HG03159 (cell line): Measurements from ENCODE around the gene ARHGAP26.
"Not testable (repeated sequence)": the region's sequence is repeated elsewhere in the genome, so short reads cannot be mapped to it uniquely, and the experiment has no call there.

Experiments
- ATAC-seq: cut with Tn5 transposase; IDR thresholded peaks from one replicate; pipeline ENCODE4 v1.9.1; 2021; ENCODE audit warnings: mild to moderate bottlenecking, moderate library complexity; ENCODE audit not compliant: unreplicated experiment

The ARHGAP26 gene

GRCh38 chr5:142925795-142926194, 155.6 kb downstream of the ARHGAP26 start:
- no peak for ATAC-seq

- no peak for ATAC-seq
These were observed 156.4 kb downstream of the ARHGAP26 start for GRCh38 chr5:142926549-142926948.

- ATAC-seq, result not testable (repeated sequence)
These were observed 158.8 kb downstream of the ARHGAP26 start for GRCh38 chr5:142928999-142929398.

DNA sequence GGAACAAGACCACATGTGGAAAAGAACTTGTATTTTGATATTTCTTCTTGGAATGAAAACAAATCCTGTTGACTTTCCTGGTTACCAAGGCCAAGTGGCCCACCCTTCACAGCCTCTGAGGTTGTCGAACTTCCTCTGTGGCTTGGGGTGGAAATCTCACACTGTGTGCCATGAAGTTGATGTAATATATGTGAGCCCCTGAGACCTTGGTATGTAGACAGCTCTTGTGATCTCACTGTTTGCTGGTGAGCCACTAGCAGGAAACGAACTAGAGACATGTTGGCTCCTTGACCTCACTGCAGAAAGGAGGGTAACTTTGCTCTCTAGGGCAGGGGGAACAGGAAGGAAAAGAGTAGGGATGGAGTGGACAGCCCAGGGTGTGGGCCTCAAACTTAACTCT, 159.4 kb downstream of the ARHGAP26 start:
- ATAC-seq, result no peak

- ATAC-seq, result no peak
These were observed 160.4 kb downstream of the ARHGAP26 start for GRCh38 chr5:142930395-142931110.

- no peak for ATAC-seq
These were observed 161.9 kb downstream of the ARHGAP26 start for GRCh38 chr5:142931896-142932686.

- ATAC-seq, result no peak
These were observed 164.0 kb downstream of the ARHGAP26 start for GRCh38 chr5:142934051-142934762.

GRCh38 chr5:142935014-142935413, 164.8 kb downstream of the ARHGAP26 start:
- no peak for ATAC-seq

- no peak for ATAC-seq
These were observed 167.2 kb downstream of the ARHGAP26 start for GRCh38 chr5:142937374-142937773.

DNA sequence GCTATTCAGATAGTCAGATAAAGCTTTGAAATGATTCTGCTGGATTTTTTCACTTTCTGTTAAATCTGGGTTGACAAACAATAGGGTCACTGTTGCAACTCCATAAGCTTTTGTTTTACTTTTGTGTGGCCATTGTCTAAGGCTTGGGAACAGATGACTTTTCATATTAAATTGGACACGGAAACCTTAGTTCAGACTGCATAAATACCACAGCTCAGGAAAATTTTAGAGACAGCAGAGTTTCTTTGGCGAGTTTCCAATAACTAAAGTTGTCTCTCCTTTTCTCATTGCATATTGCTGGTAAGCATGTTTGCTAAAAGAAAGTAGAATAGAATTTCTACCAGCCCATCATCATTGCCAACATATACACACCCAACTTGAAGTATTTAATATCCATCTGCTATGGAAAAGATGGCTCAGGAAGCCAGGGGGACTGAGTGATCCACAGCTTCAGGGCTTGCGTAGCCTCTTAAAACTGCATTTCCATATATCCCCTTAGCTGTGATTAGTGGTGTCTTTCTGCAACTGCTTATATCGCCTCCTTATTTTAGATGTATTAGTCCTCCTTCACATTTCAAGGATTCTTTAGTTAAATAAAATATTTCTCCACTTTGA, 168.2 kb downstream of the ARHGAP26 start:
- ATAC-seq, result no peak

DNA sequence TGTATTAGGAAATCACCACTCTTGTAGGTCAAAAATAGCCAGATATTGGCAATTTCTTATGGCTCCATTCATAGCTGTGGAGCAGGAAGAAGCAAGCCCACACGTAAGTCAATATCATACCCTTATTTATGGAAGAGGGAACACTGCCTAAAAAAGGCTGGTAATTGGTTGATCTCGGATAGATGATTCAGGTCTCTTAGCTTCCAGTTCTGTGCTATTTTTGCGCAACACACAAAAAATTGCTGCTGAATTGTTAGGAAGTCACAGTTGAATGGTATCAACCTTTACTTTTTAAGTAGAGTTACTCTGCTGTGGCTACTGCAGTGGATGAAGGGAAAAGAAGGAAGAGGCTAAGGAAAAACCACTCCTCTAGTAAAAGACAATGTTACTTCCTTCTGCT, 168.8 kb downstream of the ARHGAP26 start:
- no peak for ATAC-seq

- ATAC-seq, result no peak
These were observed 169.7 kb downstream of the ARHGAP26 start for GRCh38 chr5:142939884-142940283.

DNA sequence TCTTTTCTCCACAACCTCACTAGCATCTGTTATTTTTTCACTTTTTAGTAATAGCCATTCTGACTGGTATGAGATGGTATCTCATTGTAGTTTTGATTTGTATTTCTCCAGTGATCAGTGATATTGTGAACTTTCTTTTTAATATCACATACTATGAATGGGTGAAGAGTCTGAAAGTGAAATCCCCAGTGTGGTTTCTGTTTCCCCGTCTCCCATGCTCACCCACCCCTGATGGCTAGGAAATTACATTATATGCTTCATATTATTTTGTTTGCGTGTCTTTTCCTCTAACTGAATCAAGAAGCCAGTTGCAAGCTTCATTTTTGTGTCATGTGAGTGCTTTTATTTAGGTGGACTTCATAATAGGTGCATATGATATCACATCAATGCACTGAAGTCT, 171.1 kb downstream of the ARHGAP26 start:
- no peak for ATAC-seq

DNA sequence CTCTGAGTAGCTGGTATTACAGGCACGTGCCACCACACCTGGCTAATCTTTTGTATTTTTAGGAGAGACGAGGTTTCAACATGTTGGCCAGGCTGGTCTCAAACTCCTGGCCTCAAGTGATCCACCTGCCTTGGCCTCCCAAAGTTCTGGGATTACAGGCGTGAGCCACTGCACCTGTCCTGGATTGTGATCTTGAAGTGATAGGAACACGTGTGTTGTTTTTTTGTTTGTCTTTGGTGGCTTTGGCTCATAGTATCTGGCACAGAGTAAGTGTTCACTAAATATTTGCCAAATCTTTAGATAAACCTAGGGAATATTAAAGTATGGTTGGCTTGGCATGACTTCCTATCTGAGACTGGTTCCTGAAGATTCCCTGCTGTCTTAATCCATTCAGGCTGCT, 172.7 kb downstream of the ARHGAP26 start:
- no peak for ATAC-seq

DNA sequence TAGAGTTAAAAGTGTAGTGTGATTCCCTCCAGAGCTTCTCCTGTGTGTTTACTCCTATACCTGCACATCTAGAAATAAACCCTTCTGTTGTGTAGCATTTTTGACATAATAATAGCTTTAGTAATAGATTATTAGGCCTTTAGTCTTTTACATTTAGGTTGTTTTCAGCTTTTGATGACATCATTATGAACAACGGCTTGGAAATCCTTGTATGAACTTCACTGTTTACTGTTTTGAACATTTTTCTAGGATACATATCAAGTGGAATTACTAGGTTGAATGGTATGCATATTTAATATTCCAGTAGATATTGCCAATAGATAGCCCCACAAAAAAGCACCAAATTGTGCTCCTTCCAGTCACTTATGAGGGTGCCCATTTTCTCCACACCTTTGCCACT, 174.0 kb downstream of the ARHGAP26 start:
- no peak for ATAC-seq

GRCh38 chr5:142945321-142945720, 175.1 kb downstream of the ARHGAP26 start:
- no peak for ATAC-seq

DNA sequence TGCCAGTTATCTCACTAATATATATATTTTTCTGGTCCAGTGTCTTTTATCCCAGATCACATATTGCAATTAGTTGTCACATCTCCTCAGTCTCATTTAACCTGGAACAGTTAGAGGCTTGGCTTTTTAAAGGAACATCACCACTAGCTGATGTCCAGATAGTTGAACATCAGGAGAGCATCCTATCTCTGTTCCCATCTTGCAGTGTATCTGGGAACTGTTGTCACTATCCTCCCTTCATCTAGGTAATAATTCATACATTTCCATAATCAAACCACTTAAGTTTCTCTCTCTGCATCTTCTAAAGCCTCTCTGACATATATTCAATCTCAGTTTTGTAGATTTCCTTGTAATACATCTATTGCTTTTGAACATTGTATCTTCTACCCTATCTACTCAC, 175.7 kb downstream of the ARHGAP26 start:
- no peak for ATAC-seq

GRCh38 chr5:142946547-142947426, 176.6 kb downstream of the ARHGAP26 start:
- ATAC-seq, result no peak

GRCh38 chr5:142947427-142947709, 177.2 kb downstream of the ARHGAP26 start:
- no peak for ATAC-seq

- ATAC-seq, result no peak
These were observed 182.1 kb downstream of the ARHGAP26 start for GRCh38 chr5:142952229-142952628.

DNA sequence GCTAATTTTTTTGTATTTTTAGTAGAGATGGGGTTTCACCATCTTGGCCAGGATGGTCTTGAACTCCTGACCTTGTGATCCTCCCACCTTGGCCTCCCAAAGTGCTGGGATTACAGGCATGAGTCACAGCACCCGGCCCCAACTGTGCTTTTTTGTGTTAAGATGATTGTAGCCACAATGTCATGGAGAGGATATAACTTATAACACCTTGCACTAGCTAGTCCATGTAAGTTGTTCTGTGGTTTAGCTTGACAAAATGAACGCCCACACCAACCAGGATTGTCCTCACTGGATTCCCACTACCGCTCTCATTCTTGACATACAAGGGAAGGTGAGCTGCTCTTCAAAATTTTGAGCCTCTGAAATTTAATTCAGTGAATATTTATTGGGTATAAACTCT, 182.7 kb downstream of the ARHGAP26 start:
- ATAC-seq, result not testable (repeated sequence)
